Mesodermal cell (in vitro differentiated cells): ENCODE measurements around the gene MMP20.

Experiments
- H3K27ac ChIP-seq: 2 replicates; pipeline ENCODE4 v1.7.0; 2013; ENCODE audit warnings: mild to moderate bottlenecking, low read depth, low read length, moderate library complexity; ENCODE audit not compliant: severe bottlenecking
- H3K36me3 ChIP-seq: 2 replicates; pipeline ENCODE4 v1.7.1; 2013; ENCODE audit warnings: mild to moderate bottlenecking, low read length, moderate library complexity; ENCODE audit not compliant: control insufficient read depth, insufficient read depth
- H3K4me1 ChIP-seq: one replicate; pipeline ENCODE4 v1.7.1; 2013; ENCODE audit warnings: mild to moderate bottlenecking, low read length; ENCODE audit not compliant: insufficient read depth, control insufficient read depth, poor library complexity, severe bottlenecking
- H3K4me3 ChIP-seq: 2 replicates; pipeline ENCODE4 v1.7.0; 2013; ENCODE audit warnings: low read length, control low read depth, mild to moderate bottlenecking; ENCODE audit not compliant: insufficient read depth, poor library complexity, severe bottlenecking; ENCODE audit errors: extremely low read depth
- H3K9me3 ChIP-seq: 2 replicates; pipeline ENCODE4 v1.7.1; 2013; ENCODE audit warnings: mild to moderate bottlenecking, low read length, moderate library complexity; ENCODE audit not compliant: control insufficient read depth
- WGBS, 2 experiments: methylation state at CpG; one replicate each; pipeline ENCODE4 v1.1.5; 2013; ENCODE audit warnings: missing lambda C conversion rate in 2 of 2; ENCODE audit not compliant: insufficient coverage in 2 of 2; 5-methylcytosine and 5-hydroxymethylcytosine counted together

Gene MMP20

DNA sequence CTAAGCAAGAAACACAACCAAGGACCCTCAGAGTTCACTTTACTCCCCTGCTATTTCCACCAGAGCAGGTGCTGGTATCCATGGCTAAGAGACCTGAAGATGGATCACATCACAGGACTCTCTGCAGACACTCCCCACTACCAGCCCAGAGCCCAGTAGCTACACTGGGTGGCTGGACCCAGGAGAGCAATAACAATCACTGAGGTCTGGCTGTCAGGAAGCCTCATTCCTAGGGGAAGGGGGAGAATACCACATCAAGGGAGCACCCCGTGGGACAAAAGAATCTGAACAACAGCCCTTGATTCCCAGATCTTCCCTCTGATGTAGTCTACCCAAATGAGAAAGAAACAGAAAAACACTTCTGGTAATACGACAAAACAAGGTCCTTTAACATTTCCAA, 85.6 kb downstream of the MMP20 start:
- no peaks in the 10 kb centered on the region for H3K36me3 ChIP-seq
- H3K27ac ChIP-seq, result no peak overlapping the region
- no peak overlapping the region for H3K4me3 ChIP-seq
- H3K9me3 ChIP-seq, result no peaks in the 10 kb centered on the region
- no CpG with 5 or more reads among the region's 2 CpGs for WGBS, 2 experiments
- H3K4me1 ChIP-seq, result no peaks in the 10 kb centered on the region

DNA sequence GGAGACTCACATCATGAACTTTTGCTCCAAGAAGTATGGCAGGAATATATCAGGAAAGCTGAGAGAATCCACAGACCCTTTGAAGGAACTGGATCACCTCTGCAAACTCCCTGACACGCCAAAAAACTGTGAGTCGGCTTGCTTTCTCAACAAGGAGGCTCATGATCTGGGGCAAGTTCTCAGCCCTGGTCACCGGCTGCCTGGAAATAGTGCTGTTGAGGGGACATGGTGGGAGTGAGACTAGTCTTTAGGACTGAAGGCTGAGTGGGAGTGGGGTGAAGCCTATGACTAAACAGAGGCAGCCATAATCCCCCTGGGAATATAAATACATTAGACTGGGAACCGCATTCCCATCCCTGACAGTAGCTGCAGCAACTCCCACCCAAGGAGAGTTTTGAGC, 86.2 kb downstream of the MMP20 start:
- WGBS, 2 experiments, result 92 to 100% methylated on average over 2 of the region's 4 CpGs
- Histone ChIP-seq H3K9me3 (no peaks in the 10 kb centered on the region), H3K27ac (no peak overlapping the region), H3K4me3 (no peak overlapping the region), H3K4me1 (no peaks in the 10 kb centered on the region), H3K36me3 (no peaks in the 10 kb centered on the region)

DNA sequence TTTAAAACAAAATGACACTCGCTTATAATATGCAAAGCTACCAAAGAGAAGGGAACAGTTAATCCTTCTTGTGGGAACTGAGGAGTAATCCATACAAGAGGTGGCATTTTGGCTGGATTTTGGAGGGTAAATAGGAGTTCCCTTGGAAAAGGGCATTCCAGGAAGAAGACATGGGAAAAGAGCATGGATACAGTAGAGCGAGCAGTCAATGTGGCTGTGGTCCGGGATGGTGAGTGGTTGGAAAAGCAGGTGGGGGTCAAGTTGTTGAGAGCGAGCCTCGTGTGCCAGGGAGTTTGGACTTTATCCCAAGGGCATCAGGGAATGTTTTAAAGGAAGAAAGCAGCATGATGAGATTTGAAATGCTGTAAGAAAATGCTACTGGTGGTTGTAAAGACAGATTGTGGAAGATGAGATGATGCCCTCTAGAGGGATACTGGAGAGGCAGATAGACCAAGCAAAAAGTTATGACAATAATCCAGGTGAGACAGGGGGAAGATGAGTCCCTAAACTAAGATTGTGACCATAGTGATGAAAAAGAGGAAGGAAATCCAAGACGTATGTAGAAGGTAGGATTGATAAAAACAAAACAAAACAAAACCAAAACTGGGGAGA, 90.8 kb downstream of the MMP20 start:
- Histone ChIP-seq H3K4me1 (no peaks in the 10 kb centered on the region), H3K9me3 (no peaks in the 10 kb centered on the region), H3K4me3 (no peak overlapping the region), H3K27ac (no peak overlapping the region), H3K36me3 (no peaks in the 10 kb centered on the region)
- 84 to 87% methylated on average over 4 to 6 of the region's 6 CpGs for WGBS, 2 experiments

DNA sequence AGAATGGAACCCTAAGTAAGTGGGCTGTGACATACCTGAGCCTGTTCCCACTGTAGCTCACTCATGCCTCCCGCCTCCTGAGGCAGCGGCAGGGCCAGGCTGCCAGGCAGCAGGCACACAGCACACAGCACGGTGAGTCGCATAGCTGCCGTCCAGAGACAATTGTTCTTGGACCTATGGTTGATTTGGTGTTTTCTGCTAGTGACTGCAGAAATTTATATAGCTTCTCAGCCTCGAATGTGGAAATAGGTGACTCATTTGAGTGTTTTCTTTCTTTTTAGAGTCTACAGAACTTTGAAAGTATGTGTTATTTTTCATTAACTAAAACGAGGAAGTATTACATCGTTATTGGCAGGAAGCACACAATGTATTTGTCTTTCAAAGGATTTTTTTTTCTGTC, 94.6 kb downstream of the MMP20 start, which contains the start of gene MMP7:
MMP7 (minus strand) TSS at position 190 of the 400 bp plus-strand sequence; CDS start at position 143, 47 bp downstream.
- WGBS, 2 experiments, result 79 to 87% methylated on average over 6 to 7 of the region's 8 CpGs
- H3K36me3 ChIP-seq, result no peaks in the 10 kb centered on the region
- H3K27ac ChIP-seq, result no peak within 1 kb of the TSS
- H3K4me3 ChIP-seq, result no peak within 1 kb of the TSS
- no peaks in the 10 kb centered on the region for H3K9me3 ChIP-seq
- H3K4me1 ChIP-seq, result peaks cover 18% of the 10 kb centered on the region

DNA sequence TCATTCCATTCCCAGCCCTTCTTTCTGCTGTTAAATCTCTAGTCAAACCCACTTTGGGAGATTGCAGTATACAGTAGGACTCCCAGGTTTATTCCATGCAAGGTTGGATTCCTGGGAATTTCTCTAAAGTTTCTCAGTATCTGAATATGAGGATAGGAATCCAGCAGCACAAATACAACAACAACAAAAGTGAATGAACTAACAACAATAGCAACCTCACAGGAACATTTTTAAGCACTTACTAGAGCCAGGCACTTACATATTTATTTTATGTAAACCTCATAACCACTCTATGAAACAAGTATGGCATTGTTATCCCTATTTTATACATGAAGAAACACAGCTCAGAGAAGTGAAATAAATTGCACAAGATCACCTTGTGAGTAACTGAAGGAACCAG, 96.5 kb downstream of the MMP20 start:
- H3K36me3 ChIP-seq, result no peaks in the 10 kb centered on the region
- H3K27ac ChIP-seq, result no peak overlapping the region
- no peak overlapping the region for H3K4me3 ChIP-seq
- no peaks in the 10 kb centered on the region for H3K9me3 ChIP-seq
- peaks cover 18% of the 10 kb centered on the region for H3K4me1 ChIP-seq

DNA sequence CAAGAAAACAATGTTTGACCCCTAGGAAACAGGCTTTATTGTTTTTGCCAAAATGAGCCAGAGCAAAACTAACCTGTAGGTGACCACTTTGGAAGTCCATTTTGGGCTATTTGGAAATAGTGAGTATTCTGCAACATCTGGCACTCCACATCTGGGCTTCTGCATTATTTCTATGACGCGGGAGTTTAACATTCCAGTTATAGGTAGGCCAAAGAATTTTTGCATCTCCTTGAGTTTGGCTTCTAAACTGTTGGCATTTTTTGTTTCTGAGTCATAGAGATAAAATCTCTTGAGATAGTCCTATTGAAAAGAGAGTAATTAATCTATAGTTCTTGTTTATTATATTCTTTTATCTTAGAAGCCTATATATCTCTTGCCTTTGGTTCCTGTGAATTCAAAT, 97.4 kb downstream of the MMP20 start:
- Histone ChIP-seq H3K9me3 (no peaks in the 10 kb centered on the region), H3K4me3 (no peak overlapping the region), H3K4me1 (peaks cover 18% of the 10 kb centered on the region), H3K27ac (no peak overlapping the region), H3K36me3 (no peaks in the 10 kb centered on the region)
- WGBS, 2 experiments, result 90% methylated on average over 2 of the region's 2 CpGs; no CpG with 5 or more reads in 1 of the 2 experiments

DNA sequence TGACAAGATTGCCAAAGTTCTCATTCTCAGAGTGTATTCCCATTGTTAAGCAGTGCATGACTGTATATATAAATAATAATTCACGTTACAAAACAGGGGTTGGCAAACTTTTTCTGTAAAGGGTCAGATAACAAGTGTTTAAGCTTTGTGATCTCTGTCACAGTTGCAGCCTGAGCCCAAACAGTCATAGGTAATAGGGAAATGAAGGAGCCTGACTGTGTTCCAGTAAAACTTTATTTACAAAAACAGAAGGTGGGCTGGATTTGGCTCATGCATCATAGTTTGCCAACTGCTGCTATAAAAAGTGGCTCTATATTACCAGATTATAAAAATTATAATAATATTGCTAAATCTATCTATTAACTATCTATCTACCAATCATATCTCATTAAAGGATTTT, 98.1 kb downstream of the MMP20 start:
- Histone ChIP-seq H3K9me3 (no peaks in the 10 kb centered on the region), H3K4me1 (peaks cover 18% of the 10 kb centered on the region), H3K27ac (no peak overlapping the region), H3K36me3 (no peaks in the 10 kb centered on the region), H3K4me3 (no peak overlapping the region)
- WGBS, 2 experiments, result no CpG with 5 or more reads among the region's 1 CpG
